GM19395 (cell line): Measurements from ENCODE around the gene TINAG.
A peak's percentile ranks its signal among the peaks of the same experiment; 100 is the strongest.
"Not testable (repeated sequence)": the region's sequence is repeated elsewhere in the genome, so short reads cannot be mapped to it uniquely, and the experiment has no call there.

Source experiments
- ATAC-seq: cut with Tn5 transposase; IDR thresholded peaks from one replicate; pipeline ENCODE4 v1.9.1; 2021; ENCODE audit warnings: mild to moderate bottlenecking, moderate library complexity; ENCODE audit not compliant: unreplicated experiment

Gene TINAG

DNA sequence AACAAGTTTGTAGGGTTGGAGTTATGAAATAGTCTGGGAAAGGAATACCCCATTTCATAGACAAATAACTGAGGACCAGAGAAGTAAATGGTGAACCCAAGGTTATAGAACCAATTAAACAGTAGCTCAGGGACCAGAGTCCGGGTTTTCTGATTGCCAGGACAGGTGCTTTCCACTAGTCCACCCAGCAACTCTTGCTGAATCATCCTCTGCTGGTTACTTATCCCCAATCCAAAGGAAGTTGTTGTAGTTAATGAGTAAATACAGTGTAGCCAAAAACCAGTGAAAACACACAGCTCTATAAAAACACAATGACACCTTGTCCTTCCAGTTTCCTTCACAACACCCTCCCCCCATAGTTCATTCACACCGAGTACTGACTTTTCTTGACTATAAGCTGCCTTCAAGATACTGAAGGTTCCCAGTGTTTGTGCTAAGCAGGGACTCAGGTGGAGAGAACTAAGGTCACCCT lies 766 bp upstream of the TINAG start:
- ATAC-seq = peak; percentile 59

GRCh38 chr6:54308986-54309315 lies 710 bp downstream of the TINAG start:
- ATAC-seq = no peak

GRCh38 chr6:54310377-54311152 lies 2.3 kb downstream of the TINAG start:
- ATAC-seq = no peak

DNA sequence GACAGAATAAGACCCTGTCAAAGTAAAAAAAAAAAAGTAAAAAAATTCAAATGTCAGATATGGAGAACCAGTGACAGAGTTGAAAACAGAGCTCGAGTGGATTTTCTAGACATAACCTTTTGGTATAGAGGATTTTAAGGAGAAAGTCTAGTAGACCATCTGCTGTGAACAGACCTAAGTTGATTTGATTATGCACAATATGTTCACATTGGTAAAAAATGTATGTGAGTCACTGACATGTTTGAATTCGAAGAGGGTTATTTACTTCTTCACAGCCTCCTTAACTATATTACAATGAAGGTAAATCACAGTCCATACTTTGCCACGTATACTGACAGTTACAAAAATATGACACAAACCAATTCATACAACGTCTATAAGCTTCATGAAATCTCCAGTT lies 7.4 kb downstream of the TINAG start:
- no peak for ATAC-seq

DNA sequence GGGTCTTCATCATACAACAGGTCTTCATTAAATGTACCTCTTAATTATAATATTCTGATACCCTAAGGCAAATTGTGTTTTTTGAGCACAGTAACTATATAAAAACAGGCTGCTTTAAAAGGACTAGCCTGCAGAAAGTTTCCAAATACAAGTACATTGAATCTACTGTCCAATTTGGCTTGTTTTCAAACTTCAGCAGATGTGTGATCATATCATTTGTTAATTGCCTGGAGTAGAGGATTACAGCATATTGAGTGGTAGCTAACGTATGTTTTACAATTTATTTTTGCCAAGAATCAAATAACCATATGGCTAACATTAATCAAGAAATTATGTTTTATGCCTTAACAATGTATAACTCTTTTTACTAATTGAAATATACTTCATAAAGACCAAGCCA lies 12.6 kb downstream of the TINAG start:
- no peak for ATAC-seq

DNA sequence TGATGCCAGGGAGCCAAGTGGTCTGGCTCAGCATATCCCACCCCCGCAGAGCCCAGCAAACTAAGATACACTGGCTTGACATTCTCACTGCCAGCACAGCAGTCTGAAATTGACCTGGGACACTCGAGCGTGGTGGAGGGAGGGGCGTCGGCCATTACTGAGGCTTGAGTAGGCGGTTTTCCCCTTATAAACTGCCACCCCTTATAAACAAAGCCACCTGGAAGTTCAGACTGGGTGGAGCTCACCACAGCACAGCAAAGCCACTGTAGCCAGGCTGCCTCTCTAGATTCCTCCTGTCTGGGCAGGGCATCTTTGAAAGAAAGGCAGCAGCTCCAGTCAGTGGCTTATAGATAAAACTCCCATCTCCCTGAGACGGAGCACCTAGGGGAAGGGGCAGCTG lies 19.4 kb downstream of the TINAG start:
- no peak for ATAC-seq

DNA sequence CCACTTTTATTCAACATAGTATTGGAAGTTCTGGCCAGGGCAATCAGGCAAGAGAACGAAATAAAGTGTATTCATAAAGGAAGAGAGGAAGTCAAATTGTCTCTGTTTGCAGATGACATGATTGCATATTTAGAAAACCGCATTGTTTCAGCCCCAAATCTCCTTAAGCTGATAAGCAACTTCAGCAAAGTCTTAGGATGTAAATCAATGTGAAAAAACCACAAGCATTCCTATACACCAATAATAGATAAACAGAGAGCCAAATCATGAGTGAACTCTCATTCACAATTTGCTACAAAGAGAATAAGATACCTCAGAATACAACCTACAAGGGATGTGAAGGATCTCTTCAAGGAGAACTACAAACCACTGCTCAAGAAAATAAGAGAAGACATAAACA lies 23.3 kb downstream of the TINAG start:
- ATAC-seq = not testable (repeated sequence)

DNA sequence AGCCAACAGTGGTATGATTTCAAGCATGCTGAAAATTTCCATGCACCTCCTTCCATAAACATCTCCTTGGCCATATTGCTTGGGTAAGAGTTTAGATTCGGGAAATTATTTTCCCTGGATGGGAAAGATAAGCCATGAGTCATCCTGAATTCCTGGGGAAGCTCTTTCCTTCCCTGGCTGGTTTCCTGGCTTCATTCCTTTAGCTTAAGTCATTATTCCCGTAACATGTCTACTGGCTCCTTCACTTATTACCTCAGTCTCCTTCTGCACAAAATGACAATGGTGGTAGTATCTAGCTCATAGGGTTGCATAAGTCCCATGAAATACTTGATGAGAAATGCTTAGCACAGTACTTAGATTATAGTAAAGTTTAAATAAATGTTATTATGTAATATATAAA lies 27.6 kb downstream of the TINAG start:
- ATAC-seq = no peak

- no peak for ATAC-seq
Measured at GRCh38 chr6:54353975-54354374, 45.7 kb downstream of the TINAG start.

- ATAC-seq = no peak
Measured at GRCh38 chr6:54354608-54355007, 46.4 kb downstream of the TINAG start.

GRCh38 chr6:54357141-54357540 lies 48.9 kb downstream of the TINAG start:
- no peak for ATAC-seq

DNA sequence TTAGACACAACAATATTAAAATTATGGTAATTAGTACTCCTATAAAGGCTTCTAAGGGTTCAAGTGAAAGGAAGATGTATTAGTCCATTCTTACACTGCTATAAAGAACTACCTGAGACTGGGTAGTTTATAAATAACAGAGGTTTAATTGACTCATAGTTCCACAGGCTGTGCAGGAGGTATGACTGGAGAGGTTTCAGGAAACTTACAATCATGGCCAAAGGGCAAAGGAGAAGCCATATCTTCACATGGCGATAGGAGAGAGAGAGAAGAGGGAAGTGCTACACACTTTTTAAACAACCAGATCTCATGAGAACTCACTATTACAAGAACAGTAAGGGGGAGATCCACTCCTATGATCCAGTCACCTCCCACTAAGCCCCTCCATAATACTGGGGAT lies 52.9 kb downstream of the TINAG start:
- no peak for ATAC-seq

- no peak for ATAC-seq
Measured at GRCh38 chr6:54361734-54362133, 53.5 kb downstream of the TINAG start.

GRCh38 chr6:54366667-54367327 lies 58.6 kb downstream of the TINAG start:
- no peak for ATAC-seq

GRCh38 chr6:54377776-54378175 lies 69.5 kb downstream of the TINAG start:
- ATAC-seq = no peak

- no peak for ATAC-seq
Measured at GRCh38 chr6:54386295-54386694, 78.1 kb downstream of the TINAG start.

- ATAC-seq = no peak
Measured at GRCh38 chr6:54390362-54390761, 82.1 kb downstream of the TINAG start.

- ATAC-seq = no peak
Measured at GRCh38 chr6:54391577-54391976, 83.3 kb downstream of the TINAG start.

GRCh38 chr6:54403096-54403495 lies 94.9 kb downstream of the TINAG start:
- no peak for ATAC-seq

DNA sequence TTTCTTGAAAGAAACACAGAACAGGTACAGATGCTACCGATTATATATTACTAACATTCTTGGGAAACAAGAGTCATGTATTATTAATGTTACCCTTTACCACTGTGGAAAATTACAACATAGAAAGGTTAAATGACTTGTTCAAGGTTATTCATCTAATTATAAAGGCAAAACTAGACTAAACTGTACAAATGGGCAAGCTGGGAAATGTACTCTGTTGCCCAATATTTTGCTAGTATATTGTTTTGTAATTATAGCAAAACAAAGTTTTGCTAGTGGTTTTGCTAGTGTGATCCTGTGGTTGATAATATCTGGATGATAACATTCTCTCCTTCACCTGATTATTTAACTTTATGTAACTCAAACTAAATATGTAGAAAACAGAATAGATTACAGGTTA lies 96.5 kb downstream of the TINAG start:
- no peak for ATAC-seq

DNA sequence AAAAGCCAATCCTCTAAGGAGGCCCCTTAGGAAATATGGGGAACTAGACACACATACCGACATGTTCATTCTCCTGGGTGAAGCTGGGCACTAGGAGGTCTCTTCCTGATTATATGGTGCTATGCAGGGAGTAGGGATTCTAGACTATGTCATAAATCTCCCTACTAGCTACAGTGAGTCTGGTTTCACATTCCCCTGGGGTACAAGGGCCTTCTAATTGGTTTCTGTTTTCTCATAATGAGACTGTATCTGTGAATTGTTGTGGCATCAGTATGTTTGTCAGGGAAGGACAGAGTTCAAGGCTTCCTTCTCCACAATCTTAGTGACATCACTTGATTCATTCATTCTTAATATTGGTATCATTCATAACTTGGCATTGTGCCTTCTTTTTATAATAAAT lies 103.5 kb downstream of the TINAG start:
- no peak for ATAC-seq

- ATAC-seq = no peak
Measured at GRCh38 chr6:54415517-54415916, 107.3 kb downstream of the TINAG start.

DNA sequence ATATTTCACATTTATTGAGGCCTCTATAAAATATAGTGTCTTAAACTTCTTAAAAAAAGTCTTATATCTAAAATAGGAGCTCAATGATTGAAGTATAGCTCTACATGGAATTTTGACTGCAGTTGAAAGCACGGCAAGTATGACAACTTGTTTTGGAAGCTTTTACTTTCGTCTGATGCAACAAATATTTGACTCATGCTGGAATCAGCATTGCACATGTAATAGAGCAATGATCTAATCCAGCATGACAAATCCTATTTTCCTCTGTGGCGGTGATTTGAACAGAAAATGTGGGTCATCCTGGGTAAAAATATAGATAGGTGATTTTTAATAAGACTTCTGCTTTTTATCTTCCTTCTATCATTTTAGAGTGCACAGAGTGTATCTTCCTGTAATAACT lies 111.6 kb downstream of the TINAG start:
- ATAC-seq = no peak
